Gastroesophageal sphincter (tissue), 4 donors: Measurements from ENCODE around the gene PCGF5. TPM values are rescaled to one million over a fixed set of nuclear protein-coding genes. Genes with fewer than 3 reads are reported as not detected.

ENCODE experiments used
- ATAC-seq: fragments of 150-250 bp; one replicate; pipeline ENCODE4 v1.9.1; 2016; ENCODE audit warnings: mild to moderate bottlenecking, moderate library complexity
- H3K27ac ChIP-seq, 4 donors: fragments of 200-600 bp; sonication (generic) in 3 of 4; 1 replicate in 3 of 4; 2 replicates in 1 of 4; pipeline ENCODE4 v1.5.1; 2016 to 2019
- H3K27me3 ChIP-seq: fragments of 200-600 bp; sonication (generic); one replicate; pipeline ENCODE4 v1.5.1; 2019
- H3K36me3 ChIP-seq, 2 donors: fragments of 200-600 bp; sonication (generic); one replicate each; pipeline ENCODE4 v1.5.1; 2019; ENCODE audit warnings: control low read depth in 1 of 2
- H3K4me1 ChIP-seq, 3 donors: fragments of 200-600 bp; sonication (generic); 1 replicate in 2 of 3; 2 replicates in 1 of 3; pipeline ENCODE4 v1.5.1; 2016 to 2019; ENCODE audit warnings: control low read depth in 2 of 3
- H3K4me3 ChIP-seq, 2 donors: fragments of 200-600 bp; sonication (generic); one replicate each; pipeline ENCODE4 v1.5.1; 2019; ENCODE audit warnings: mild to moderate bottlenecking in 1 of 2, moderate library complexity in 1 of 2
- H3K9me3 ChIP-seq, 3 donors: fragments of 200-600 bp; sonication (generic); one replicate each; pipeline ENCODE4 v1.5.1; 2017 to 2019; ENCODE audit warnings: control low read depth in 2 of 3
- EP300 ChIP-seq: sonication (generic); formaldehyde crosslinking; IDR thresholded peaks from one replicate; pipeline ENCODE4 v1.6.1; 2017; ENCODE audit warnings: antibody characterized with exemption, mild to moderate bottlenecking
- POLR2A ChIP-seq, 2 donors: fragments of 450-650 bp; IDR thresholded peaks; one replicate each; pipeline ENCODE4 v1.6.1; 2017; ENCODE audit warnings: antibody characterized with exemption in 2 of 2, mild to moderate bottlenecking in 2 of 2, moderate library complexity in 1 of 2
- POLR2AphosphoS5 ChIP-seq: sonication (generic); formaldehyde crosslinking; IDR thresholded peaks from one replicate; pipeline ENCODE4 v1.6.1; 2017; ENCODE audit warnings: antibody characterized with exemption
- WGBS, 2 donors: methylation state at CpG; one replicate each; pipeline ENCODE4 v1.1.5; 2018; ENCODE audit warnings: low coverage in 1 of 2; 5-methylcytosine and 5-hydroxymethylcytosine counted together
- total RNA-seq, 4 donors: library from RNA; depleted of rRNA; stranded (reverse); fragments of >200 nt; gene quantifications; one replicate each; pipeline ENCODE4 v1.1.0, GENCODE V29; 2016
- TF ChIP-seq, protein P1 (sequence below), 4 experiments: fragments of 200-600 bp in 2 of 4; fragments of 450-650 bp in 2 of 4; sonication (generic) in 1 of 4; IDR thresholded peaks; one replicate each; pipeline ENCODE4 v1.5.1; 2017 to 2019; ENCODE audit warnings: antibody characterized with exemption in 4 of 4, mild to moderate bottlenecking in 2 of 4, moderate library complexity in 2 of 4

Gene PCGF5
- total RNA-seq, 4 donors from 2014 or later: 51.5 to 81.6 (median 66.1) TPM

DNA sequence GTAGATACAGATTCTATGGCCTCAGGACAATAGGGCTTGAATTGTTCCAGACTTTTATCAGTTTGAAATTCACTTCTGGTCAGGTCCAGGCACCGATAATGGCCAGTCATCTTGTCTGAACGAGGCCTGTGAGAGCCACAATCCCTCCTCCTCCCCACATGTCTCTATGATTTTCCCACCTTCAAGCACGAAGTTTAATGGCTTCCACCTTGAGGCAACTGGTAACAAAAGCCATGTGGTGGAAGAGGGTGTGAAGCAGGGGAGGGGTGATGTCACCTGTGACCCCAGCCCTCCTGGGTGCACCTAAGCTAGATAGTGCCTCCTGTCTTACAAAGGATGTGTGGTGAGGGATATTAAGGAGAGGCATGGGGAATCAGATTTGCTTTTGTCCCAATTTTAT lies 89.2 kb downstream of the PCGF5 start:
- Histone ChIP-seq H3K4me3 (no peak overlapping the region), H3K36me3 (no peaks in the 10 kb centered on the region), H3K9me3 (no peaks in the 10 kb centered on the region), H3K4me1 (no peaks in the 10 kb centered on the region), H3K27ac (no peak overlapping the region), H3K27me3 (no peaks in the 10 kb centered on the region)
- no CpG with 5 or more reads among the region's 3 CpGs for WGBS, 2 donors
- no peak for ATAC-seq
- TF ChIP-seq, protein P1, sequence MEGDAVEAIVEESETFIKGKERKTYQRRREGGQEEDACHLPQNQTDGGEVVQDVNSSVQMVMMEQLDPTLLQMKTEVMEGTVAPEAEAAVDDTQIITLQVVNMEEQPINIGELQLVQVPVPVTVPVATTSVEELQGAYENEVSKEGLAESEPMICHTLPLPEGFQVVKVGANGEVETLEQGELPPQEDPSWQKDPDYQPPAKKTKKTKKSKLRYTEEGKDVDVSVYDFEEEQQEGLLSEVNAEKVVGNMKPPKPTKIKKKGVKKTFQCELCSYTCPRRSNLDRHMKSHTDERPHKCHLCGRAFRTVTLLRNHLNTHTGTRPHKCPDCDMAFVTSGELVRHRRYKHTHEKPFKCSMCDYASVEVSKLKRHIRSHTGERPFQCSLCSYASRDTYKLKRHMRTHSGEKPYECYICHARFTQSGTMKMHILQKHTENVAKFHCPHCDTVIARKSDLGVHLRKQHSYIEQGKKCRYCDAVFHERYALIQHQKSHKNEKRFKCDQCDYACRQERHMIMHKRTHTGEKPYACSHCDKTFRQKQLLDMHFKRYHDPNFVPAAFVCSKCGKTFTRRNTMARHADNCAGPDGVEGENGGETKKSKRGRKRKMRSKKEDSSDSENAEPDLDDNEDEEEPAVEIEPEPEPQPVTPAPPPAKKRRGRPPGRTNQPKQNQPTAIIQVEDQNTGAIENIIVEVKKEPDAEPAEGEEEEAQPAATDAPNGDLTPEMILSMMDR (IDR thresholded peaks at IDR 0.05): no peak
- TF ChIP-seq POLR2AphosphoS5 (no peak), EP300 (no peak), POLR2A (IDR thresholded peaks at IDR 0.05) (no peak)

DNA sequence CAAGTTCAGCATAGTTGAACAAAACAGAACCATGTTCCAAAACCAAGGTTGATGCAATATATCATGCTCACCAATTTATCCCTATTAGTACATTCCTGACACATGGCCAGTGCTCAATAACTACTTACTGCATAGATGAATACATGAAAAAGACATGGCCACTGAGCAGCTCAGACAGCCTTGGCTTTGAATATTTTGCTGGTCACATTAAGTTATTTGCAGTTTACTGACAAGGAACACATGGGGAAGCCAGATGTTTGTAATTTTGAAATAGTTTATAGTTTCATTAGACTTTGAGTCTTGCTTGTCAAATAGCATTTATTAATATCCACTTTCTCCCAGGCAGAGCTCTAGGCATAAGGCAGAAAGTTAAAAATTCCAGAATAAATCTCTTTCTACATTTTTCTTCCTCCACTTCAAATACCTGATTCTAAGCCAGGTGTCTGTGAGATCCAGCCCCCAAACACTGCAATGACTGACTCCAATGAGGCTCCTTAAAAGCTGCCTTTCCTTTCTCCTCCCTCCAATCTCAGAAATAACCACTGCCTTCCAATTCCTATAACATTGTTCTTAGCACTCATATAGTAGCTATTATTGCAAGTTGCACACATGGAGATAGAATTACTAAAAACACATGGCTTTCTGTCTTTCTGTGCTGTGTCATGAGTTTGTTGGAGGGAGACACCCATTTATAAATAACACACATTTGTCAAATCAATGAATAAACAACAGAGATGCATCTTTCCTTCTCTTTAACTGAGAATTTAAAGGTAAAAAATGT lies 91.3 kb downstream of the PCGF5 start:
- Histone ChIP-seq H3K4me3 (no peak overlapping the region), H3K9me3 (no peaks in the 10 kb centered on the region), H3K27me3 (no peaks in the 10 kb centered on the region), H3K27ac (no peak overlapping the region), H3K36me3 (no peaks in the 10 kb centered on the region), H3K4me1 (no peaks in the 10 kb centered on the region)
- TF ChIP-seq, protein P1 (IDR thresholded peaks at IDR 0.05): no peak
- TF ChIP-seq POLR2A (IDR thresholded peaks at IDR 0.05): no peak
- no peak for TF ChIP-seq POLR2AphosphoS5
- TF ChIP-seq EP300: no peak
- no peak for ATAC-seq

DNA sequence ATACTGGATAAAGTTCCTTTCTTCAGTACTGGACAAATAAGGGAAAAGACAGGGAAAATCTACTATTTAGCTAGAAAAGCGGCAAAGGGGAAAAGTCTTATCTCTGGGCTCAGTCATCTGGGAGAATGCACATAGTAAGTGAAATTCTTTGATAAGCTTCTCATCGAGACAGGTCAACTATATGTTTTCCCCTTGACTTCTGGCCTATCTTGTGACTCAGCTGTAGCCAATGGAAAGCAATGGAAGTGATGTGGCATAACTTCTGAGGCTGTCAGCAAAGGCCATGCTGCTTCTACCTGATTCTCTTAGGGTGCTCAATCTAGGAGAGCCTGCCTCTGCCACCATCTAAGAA lies 91.9 kb downstream of the PCGF5 start:
- no peak for TF ChIP-seq POLR2A (IDR thresholded peaks at IDR 0.05)
- TF ChIP-seq EP300: no peak
- no peak for TF ChIP-seq POLR2AphosphoS5
- TF ChIP-seq, protein P1 (IDR thresholded peaks at IDR 0.05): no peak
- Histone ChIP-seq H3K36me3 (no peaks in the 10 kb centered on the region), H3K4me1 (no peaks in the 10 kb centered on the region), H3K4me3 (no peak overlapping the region), H3K27me3 (no peaks in the 10 kb centered on the region), H3K27ac (no peak overlapping the region), H3K9me3 (no peaks in the 10 kb centered on the region)
- no peak for ATAC-seq
- 73% methylated on average over 2 of the region's 2 CpGs for WGBS, 2 donors

DNA sequence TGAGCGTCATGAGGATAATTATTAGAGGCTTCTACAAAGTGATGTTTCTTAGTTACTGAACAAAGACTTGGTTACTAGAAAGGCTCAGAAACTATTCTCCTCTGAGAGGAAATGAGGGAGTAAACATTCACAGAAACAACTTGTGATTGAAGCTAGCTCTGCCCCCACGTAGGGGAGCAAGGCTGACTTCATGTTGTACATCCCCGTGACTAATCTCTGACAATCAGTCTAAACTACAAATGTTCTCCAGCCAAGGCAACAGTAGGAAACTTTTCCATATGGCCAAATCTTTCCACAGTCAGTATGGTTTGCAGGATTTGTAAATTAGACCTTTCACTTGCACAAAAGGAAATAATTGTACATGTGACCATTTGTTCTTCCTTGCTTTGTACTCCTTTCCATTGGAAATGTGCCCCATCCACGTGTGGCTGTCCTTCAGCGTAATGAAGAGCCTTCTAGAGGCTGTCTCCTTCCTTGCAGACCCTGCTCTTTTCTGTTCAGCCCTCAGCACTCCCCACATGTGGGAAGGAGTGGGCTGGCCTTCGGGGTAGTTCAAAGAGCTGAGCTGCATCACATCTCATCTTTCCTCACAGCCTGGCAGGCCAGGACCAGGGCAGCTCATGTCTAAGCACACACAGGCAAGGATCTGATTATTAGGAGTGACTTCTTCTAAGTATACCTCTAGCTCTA lies 93.5 kb downstream of the PCGF5 start:
- H3K4me1 ChIP-seq: no peaks in the 10 kb centered on the region
- no peaks in the 10 kb centered on the region for H3K9me3 ChIP-seq
- no peak for ATAC-seq
- no peak overlapping the region for H3K4me3 ChIP-seq
- no peaks in the 10 kb centered on the region for H3K36me3 ChIP-seq
- WGBS, 2 donors: 38 to 57% methylated on average over 3 to 6 of the region's 6 CpGs
- H3K27ac ChIP-seq: no peak overlapping the region
- TF ChIP-seq EP300: no peak
- TF ChIP-seq, protein P1 (IDR thresholded peaks at IDR 0.05): no peak
- no peak for TF ChIP-seq POLR2AphosphoS5
- no peak for TF ChIP-seq POLR2A (IDR thresholded peaks at IDR 0.05)
- H3K27me3 ChIP-seq: no peaks in the 10 kb centered on the region

DNA sequence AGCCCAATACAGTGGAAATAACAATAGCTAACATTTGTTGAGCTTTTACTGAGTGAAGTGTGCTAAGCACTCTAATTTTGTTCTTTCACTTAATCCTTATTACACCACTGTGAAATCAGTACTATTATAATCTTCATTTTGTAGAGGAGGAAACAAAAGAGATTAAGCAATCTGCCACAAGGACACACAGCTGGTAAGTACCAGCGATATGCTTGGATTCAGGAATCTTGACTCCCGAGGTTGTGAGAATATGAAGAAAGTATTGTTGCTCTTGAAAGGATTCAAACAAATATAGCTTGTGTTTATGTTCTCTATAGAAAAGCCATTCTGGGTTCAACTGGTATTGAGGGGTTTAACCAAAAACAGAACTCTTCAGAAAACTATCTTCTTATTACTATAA lies 96.0 kb downstream of the PCGF5 start:
- TF ChIP-seq POLR2AphosphoS5 (no peak), POLR2A (IDR thresholded peaks at IDR 0.05) (no peak), EP300 (no peak)
- TF ChIP-seq, protein P1 (IDR thresholded peaks at IDR 0.05): no peak
- ATAC-seq: no peak

More for the DNA sequence above, 96.0 kb downstream of the PCGF5 start:
- H3K9me3 ChIP-seq: no peaks in the 10 kb centered on the region
- H3K4me3 ChIP-seq: no peak overlapping the region
- 15 to 20% methylated on average over 2 of the region's 2 CpGs for WGBS, 2 donors
- H3K4me1 ChIP-seq: no peaks in the 10 kb centered on the region
- no peaks in the 10 kb centered on the region for H3K27me3 ChIP-seq
- H3K36me3 ChIP-seq: no peaks in the 10 kb centered on the region
- H3K27ac ChIP-seq: no peak overlapping the region
